HG02943 (cell line): Measurements from ENCODE around the gene MRPS16.

Experiments
- ATAC-seq: cut with Tn5 transposase; IDR thresholded peaks from one replicate; pipeline ENCODE4 v1.9.1; 2021; ENCODE audit warnings: mild to moderate bottlenecking, low read depth, moderate library complexity; ENCODE audit not compliant: unreplicated experiment

The MRPS16 gene

DNA sequence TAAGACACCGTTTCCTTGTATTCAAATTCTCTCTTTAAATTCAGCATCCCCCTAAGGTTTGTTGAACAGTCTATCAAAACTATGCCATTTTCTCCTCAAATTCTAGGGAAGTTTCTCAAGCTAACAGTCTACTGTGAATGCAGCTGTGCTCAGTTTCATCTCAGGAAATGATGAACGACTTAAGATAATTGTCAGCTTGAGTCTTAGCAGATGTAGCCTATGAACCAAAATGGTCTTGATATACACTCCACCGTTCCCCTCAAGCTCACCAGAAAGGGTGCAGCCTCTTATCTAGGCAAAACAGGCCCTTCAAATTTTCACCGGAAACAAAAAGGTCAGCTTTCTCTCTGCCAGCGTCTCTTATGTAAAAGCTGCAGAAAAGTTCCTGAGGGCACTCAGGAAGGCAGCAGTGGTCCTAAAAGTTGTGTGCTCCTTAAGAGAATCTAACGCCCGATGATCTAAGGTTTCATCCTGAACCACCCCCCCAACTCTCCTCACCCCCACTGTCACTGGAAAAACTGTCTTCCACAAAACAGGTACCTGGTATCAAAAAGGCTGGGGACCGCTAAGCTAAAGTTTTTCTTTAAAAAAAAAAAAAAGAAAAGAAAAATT lies 7.5 kb downstream of the MRPS16 start:
- ATAC-seq = no peak

DNA sequence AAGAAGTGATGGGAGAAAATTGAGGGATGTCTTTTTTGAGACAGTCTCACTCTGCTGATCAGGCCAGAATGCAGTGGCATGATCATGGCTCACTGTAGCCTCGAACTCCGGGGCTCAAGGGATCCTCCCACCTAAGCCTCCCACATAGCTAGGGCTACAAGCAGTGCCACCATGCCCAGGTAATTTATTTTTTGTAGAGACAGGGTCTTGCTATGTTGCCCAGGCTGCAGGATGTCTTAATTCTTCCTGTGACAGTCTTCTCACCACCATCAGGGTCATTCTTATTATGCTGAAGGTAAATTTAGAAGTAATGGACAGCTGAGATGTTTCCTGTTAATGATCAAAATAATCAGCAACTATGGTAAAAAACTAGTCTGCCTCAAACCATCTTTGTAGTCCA lies 12.5 kb downstream of the MRPS16 start:
- ATAC-seq = no peak

DNA sequence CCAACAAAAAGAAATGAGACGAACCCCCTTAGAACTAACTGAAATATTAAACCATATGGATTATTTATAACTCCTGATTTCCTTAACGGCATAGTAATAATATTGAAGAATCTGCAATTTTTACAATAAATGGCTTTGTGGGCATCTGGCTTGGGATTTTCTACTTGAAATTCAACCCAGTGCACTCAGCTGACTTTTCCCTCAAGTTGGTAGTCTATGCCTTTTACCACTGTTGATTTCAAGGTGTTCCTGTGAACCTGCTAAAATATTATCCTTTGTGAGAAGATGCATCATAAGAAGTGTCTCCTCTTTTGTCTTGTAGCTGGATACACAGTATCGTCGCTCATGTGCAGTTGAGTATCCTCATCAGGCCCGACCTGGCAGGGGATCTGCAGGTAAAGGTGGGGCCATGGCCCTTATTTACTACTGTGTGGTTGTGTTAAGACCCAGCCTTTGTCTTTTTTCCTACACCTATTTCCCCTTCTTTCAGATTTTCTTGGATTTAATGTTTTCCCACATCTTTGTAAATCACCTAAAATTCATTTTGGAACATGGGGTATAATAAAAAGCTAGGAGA lies 13.4 kb downstream of the MRPS16 start:
- ATAC-seq = no peak

DNA sequence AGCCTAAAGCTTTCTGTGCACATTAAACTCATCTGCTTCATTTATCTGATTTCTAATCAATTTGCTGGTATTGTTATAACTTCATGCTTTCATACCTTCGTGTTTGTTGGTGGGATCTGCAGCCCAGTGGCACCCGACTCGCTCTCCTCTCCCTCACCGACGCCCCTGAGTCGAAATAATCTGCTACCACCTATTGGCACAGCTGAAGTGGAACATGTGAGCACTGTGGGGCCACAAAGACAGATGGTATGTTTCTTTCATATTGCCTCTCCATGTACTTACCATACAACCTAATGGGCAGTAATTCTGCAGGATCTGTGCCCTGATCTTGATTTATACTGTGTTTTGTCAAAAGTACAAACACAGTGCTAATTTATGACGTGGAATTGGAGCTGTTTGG lies 17.7 kb downstream of the MRPS16 start:
- ATAC-seq = no peak

DNA sequence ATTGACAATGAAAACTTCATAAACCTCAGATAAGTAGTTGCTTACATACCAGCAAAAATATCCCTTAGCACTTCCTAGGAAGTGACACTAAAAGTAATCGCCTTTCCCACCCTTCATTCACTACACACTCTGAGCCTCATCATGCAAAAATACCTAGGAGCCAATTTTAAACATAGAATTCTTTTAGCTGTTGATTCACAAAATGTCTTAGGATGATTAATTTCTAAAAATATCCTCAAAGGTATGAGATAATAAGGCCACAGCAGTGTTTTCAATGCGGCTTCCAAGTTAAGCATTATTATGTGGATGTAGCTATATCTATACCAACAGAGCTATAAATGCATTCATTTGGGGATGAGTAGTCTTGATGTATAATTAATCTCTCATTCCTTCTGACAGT lies 18.6 kb downstream of the MRPS16 start:
- ATAC-seq = no peak

DNA sequence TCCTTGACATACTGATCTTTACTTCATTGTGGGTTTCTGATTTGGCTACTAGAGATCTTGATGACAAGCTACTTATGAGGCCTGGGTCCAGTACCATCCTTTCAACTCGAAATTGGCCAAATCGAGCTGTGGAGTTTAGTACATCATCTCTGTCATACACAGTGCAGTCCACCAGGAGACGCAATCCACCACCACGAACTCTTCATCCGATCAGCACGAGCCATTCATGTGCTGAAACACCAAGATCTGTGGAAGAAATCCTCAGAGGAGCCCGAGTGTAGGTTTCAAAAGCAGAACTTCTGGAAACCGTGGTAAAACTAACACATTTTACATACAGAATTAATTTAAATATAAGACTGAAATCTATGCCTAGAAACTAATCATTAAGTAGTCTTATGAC lies 19.6 kb downstream of the MRPS16 start:
- ATAC-seq = no peak

DNA sequence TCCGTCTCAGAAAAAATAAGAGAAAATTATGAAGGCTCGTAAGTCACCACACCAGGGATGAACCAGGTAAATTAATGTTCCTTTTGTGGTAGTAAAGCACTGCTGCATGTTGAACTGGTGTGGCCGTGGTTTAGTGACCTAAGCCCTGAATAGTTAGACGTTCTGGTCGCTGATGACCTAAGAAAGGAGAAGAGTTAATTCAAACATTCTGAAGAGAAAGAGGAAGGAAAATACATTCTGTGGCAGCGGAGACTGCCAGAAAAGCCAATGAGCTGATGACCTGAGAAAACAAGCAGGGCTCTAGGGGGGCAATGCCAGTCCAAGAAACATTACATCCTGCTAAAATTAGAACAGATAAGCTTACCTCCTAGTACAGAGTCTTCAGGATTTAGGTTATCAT lies 22.9 kb downstream of the MRPS16 start:
- no peak for ATAC-seq

DNA sequence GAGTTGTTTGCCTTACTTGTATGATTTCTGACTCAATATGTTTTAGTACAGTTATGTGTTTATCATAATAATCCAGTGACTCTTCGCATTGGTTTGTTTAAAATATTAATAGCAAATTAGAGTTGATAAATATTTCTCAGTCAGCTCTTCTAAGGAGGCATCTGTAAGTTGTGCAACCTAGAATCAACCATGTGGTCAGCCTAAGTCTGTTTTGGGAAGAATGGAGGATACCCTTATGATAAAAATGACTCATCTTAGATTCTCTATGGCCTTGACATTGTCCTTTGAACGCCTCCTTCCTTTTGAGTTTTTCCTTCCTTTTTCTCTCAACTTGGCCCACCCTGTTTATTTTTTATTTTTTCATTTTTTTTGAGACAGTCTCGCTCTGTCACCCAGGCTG lies 24.2 kb downstream of the MRPS16 start:
- no peak for ATAC-seq

DNA sequence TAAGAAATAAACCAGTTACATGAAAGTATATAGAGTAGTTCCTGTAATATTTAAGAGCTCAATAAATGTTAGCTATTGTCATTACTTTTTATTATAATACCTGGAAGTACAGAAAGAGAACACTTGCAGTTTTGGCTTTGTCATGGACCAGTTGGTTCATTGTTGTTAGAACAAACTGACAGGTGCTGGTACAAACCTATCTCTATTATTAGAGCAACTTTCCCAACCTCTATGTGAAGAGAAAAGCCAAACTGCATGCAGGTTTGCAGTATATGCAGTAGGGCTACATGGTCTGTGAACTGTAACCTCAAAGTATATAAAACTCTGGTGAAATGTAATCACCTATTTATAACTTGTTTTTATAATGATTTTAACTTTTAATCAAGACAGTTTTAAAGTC lies 25.8 kb downstream of the MRPS16 start:
- no peak for ATAC-seq

DNA sequence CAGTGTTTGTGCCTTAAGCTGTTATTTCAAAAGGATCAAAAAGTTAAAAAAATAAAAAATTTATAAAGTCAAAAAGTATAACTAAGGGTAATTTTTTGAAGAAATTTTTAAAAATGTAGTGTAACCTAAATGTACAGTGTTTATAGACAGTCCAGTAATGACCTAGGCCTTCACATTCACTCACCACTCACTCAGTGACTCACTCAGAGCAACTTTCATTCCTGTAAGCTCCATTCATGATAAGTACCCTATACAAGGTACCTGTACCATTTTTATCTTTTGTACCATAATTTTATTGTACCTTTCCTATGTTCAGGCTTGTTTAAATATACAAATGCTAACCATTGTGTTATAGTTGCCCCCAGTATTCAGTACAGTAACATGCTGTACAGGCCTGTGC lies 26.9 kb downstream of the MRPS16 start:
- ATAC-seq = no peak

DNA sequence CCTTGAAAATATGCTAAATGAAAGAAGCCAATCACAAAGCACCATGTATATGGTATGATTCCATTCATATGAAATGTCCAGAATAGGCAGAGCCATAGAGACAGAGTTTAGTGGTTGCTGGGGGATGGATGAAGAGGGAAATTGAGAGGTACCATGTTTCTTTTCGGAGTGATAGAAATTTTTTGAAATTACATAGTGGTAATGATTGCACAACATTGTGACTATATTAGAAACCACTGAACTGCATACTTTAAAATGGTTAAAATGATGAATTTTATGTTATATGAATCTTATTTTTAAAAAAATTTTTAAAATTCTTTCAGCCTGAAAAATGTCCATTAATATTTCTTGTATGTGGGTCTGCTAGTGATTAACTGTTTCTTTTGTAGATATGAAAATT lies 31.5 kb downstream of the MRPS16 start:
- no peak for ATAC-seq

DNA sequence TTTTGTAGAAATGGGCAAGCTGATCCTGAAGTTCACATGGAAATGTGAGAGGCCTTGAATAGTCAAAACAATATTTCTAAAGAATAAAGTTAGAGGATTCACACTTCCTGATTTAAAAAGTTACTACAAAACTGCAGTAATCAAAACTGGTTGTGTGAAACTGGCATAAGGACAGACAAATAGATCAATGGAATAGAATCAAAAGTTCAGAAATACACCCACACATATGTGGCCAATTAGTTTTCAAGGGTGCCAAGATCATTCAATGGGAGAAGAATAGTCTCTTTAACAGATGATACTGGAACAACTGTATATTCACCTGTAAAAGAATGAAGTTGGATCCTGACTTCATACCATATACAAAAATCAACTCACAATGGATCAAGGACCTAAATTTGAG lies 33.1 kb downstream of the MRPS16 start:
- no peak for ATAC-seq

DNA sequence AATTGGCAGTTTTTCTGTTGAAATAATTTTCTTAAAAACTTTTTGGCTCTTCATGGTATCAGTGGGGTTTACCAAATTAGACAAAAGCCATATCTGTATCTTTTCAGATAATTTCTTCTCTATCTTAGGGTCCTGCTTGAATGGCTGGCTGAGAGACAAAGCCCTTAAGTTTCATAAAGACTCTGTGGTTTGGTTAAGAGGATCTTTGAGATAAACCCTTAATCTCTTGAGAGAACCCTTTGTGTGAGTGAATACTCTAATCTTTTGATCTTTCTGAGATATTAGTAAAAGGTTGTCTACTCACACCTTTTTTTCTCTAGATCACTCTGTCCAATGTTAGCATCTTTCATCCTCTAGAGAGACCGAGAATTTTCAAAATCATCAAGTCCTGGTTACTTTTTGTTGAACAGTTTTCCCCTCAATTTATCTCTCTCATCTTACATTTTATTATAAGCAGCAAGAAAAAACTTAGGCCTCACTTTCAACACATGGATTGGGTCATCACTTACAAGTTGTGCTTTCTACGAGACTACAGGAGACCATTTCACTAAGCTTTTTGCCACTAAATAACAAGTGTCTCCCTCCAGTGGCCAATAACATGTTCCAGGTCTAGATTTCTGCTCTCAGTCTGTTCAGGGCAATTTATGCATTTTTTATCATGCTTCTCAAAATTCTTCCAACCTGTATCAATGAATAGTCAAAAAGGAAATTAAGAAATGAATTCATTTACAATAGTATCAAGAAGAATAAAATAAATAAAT lies 33.8 kb downstream of the MRPS16 start:
- ATAC-seq = no peak

DNA sequence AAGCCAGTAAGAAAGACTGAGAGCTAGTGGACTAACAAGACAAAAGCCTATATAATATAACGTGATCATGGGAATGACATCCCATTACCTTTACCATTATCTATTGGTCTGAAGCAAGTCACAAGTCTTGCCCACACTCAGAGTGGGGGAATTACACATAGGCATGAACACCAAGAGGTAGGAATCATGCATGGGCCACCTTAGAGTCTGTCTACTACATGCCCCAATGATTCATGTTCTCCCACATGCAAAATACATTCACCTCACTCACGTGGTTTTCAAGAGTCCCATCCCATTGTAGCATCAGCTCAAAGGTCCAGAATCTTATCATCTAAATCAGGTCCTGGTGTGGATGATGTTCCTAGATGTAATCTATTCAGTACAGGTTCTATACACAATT lies 34.8 kb downstream of the MRPS16 start:
- no peak for ATAC-seq

DNA sequence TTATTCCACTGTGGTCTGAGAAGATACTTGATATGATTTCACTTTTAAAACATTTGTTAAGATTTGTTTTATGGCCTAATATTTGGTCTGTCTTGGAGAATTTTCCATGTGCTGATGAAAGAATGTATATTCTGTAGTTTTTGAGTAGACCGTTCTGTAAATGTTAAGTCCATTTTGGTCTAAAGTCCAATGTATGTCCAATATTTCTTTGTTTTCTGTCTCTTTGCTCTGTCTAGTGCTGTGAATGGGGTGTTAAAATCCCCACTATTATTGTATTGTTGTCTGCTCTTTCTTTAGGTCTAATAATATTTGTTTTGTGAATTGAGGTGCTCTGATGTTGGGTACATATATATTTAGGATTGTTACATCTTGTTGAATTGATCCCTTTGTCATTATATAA lies 36.7 kb downstream of the MRPS16 start:
- no peak for ATAC-seq

DNA sequence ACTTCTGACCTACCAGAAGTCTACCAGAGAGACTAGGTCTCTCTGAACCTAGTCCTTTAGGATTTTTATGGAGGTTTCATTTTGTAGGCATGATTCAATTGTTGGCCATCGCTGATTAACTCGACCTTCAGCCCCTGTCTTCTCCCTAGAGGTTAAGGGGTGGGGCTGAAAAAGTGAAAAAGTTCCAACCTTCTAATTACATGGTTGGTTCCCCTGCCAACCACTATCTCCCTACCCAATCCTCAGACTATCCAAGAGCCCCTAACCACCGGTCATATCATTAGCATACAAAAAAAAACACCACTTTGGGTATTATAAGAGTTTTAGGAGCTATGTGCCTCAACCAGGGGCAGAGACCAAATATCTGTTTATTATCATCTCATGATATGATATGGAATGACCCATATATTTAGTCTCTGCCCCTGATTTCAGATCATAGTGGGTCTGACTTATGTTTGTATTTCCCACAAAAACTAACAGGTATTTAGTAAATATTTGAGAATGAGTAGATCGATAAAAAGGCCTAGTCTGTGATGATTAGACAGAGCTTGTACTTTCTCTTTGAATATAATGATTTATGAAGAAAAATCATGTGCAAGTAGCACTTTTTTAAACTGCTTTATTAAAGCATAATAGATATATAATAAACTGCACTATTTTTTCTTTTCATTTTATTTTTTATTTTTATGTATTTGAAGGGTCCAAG lies 41.2 kb downstream of the MRPS16 start:
- no peak for ATAC-seq

DNA sequence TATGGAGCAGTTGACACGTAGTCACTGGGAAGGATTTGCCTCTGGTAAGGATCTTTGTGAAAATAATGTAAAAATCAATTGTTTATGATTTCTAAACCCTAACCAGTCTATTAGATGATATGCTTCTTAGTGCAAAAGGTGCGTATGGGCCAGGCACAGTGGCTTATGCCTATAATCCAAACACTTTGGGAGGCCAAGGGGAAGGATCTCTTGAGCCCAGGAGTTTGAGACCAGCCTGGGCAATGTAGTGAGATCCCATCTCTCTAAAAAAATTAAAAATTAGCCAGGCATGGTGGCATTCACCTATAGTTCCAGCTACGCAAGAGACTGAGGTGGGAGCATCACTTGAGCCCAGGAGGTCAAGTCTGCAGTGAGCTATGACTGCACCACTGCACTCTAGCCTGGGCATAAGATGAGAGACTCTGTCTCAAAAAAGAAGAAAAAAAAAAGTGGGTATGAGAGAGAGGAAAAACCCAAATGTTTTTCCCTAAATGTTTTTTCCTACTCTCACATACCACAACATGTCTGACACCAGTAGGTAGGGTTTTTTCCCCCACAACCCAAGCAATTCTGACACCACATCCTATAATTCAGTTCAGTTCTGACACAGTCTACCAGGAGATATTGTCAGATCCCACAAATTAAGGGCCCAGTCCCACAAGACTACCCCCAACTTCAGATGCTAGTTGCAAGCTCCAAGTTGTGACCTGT lies 41.9 kb downstream of the MRPS16 start:
- ATAC-seq = no peak

DNA sequence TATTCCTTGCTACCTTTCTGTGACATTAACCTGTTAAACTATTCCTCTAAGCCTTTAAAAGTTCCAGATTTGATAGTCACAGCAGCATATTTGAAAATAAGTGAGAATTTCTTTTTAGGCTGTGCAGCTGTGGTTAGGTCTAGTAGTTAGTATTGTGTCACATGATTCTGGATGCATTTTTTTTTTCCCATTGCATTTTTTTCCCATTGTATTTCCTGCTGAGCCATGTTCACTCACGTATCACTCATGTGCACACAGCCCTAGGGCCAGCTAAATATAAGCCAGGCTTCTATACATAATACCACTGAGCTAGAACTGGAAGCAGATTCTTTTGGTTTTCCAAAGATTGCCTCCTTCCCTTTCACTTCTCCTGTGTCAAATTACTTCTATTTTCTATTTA lies 42.7 kb downstream of the MRPS16 start:
- no peak for ATAC-seq

DNA sequence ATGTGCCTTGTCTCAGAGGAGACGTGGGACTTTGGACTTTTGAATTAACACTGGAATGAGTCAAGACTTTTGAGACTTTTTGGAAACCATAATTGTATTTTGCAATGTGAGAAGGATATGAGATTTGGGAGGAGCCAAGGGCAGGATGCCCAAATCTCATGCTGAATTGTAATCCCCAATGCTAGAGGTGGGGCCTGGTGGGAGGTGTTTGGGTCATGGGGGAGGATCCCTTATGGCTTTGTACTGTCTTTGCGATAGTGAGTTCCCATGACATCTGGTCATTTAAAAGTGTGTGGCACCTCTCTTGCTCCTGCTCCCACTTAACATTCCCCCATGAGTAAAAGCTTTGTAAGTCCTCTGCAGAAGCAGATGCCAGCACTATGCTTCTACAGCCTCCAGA lies 44.6 kb downstream of the MRPS16 start:
- no peak for ATAC-seq

DNA sequence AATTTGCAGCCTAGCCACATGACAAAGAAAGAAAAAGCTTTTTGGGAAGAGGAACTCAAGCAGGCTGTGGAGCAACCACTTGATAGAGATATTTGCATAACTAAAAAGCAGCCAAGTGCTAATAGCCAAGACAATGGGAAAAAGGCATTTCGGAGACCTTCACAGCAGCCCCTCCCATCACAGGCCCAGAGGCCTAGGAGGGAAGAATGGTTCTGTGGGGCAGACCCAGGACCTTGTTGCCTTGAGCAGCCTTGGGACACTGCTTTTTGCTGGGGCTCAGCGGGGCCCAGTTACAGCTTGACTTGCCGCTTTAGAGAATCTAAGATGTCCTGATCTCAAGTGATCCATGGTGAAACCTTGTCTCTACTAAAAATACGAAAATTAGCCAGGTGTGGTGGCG lies 46.1 kb downstream of the MRPS16 start:
- ATAC-seq = no peak

DNA sequence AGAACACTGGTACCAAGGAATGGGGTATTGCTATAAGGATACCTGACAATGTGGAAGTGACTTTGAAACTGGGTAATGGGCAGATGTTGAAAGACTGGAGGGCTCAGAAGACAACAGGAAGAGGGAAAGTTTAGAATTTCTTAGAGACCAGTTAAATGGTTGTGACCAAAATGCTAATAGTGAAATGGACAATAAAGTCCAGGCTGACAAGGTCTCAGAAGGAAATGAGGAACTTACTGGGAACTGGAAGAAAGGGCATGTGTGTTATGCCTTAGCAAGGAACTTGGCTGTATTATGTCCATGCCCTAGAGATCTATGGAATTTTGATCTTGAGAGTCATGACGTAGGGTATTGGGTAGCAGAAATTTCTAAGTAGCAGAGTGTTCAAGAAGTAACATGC lies 46.6 kb downstream of the MRPS16 start:
- no peak for ATAC-seq
